Measurements from ENCODE around the gene CHERP.
"Not testable (repeated sequence)": the region's sequence is repeated elsewhere in the genome, so short reads cannot be mapped to it uniquely, and the experiment has no call there.

DNA sequence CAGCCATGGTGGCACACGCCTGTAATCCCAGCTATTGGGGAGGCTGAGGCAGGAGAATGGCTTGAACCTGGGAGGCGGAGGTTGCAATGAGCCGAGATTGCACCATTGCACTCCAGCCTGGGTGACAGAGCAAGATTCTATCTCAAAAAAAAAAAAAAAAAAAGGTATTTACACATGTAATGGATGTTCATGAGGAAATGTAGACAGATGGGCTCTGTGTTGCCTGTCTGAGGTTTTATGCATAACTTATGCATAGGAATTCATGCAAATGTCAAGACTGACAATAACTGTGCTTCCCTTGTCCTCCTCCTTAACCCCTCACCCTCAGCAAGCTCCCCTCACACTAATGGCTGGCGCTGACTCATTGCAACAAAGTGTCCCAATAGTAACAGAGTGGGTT is 55.8 kb downstream of the CHERP start:
- TF ChIP-seq, protein P1, sequence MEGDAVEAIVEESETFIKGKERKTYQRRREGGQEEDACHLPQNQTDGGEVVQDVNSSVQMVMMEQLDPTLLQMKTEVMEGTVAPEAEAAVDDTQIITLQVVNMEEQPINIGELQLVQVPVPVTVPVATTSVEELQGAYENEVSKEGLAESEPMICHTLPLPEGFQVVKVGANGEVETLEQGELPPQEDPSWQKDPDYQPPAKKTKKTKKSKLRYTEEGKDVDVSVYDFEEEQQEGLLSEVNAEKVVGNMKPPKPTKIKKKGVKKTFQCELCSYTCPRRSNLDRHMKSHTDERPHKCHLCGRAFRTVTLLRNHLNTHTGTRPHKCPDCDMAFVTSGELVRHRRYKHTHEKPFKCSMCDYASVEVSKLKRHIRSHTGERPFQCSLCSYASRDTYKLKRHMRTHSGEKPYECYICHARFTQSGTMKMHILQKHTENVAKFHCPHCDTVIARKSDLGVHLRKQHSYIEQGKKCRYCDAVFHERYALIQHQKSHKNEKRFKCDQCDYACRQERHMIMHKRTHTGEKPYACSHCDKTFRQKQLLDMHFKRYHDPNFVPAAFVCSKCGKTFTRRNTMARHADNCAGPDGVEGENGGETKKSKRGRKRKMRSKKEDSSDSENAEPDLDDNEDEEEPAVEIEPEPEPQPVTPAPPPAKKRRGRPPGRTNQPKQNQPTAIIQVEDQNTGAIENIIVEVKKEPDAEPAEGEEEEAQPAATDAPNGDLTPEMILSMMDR (IDR thresholded peaks at IDR 0.05) = not testable (repeated sequence)
- TF ChIP-seq, protein P2, sequence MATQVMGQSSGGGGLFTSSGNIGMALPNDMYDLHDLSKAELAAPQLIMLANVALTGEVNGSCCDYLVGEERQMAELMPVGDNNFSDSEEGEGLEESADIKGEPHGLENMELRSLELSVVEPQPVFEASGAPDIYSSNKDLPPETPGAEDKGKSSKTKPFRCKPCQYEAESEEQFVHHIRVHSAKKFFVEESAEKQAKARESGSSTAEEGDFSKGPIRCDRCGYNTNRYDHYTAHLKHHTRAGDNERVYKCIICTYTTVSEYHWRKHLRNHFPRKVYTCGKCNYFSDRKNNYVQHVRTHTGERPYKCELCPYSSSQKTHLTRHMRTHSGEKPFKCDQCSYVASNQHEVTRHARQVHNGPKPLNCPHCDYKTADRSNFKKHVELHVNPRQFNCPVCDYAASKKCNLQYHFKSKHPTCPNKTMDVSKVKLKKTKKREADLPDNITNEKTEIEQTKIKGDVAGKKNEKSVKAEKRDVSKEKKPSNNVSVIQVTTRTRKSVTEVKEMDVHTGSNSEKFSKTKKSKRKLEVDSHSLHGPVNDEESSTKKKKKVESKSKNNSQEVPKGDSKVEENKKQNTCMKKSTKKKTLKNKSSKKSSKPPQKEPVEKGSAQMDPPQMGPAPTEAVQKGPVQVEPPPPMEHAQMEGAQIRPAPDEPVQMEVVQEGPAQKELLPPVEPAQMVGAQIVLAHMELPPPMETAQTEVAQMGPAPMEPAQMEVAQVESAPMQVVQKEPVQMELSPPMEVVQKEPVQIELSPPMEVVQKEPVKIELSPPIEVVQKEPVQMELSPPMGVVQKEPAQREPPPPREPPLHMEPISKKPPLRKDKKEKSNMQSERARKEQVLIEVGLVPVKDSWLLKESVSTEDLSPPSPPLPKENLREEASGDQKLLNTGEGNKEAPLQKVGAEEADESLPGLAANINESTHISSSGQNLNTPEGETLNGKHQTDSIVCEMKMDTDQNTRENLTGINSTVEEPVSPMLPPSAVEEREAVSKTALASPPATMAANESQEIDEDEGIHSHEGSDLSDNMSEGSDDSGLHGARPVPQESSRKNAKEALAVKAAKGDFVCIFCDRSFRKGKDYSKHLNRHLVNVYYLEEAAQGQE (IDR thresholded peaks at IDR 0.05) = not testable (repeated sequence)
- not testable (repeated sequence) for TF ChIP-seq RNF2 (IDR thresholded peaks at IDR 0.05; ENCODE audit: borderline replicate concordance, low read depth); POLR2A (IDR thresholded peaks at IDR 0.05; ENCODE audit: low read length)
